Heart right ventricle (tissue), 16 donors: ENCODE data around the gene TRERF1. TPM values are rescaled to one million over a fixed set of nuclear protein-coding genes. Genes with fewer than 3 reads are reported as not detected.
A peak's percentile ranks its signal among the peaks of the same experiment; 100 is the strongest.

Source experiments
- ATAC-seq, 8 donors: fragments of 200-7000 bp; cut with Tn5 transposase; one replicate each; pipeline ENCODE4 v1.9.1; 2020; ENCODE audit warnings: mild to moderate bottlenecking in 8 of 8, moderate library complexity in 8 of 8, moderate number of reproducible peaks in 1 of 8
- DNase-seq, 2 donors: peaks; one replicate each; pipeline ENCODE4 v3.0.0-alpha.2; 2020
- H3K27ac ChIP-seq, 10 donors: fragments of 200-600 bp; sonication (generic) in 2 of 10; one replicate each; pipeline versions ENCODE4 v1.5.0 to v1.8.0; 2020 to 2022; ENCODE audit warnings: mild to moderate bottlenecking in 3 of 10
- H3K27me3 ChIP-seq, 7 donors: fragments of 200-600 bp; one replicate each; pipeline ENCODE4 v1.8.0; 2021 to 2022; ENCODE audit warnings: mild to moderate bottlenecking in 2 of 7
- H3K36me3 ChIP-seq, 9 donors: fragments of 200-600 bp; sonication (generic) in 1 of 9; one replicate each; pipeline versions ENCODE4 v1.5.0 to v1.8.0; 2020 to 2022; ENCODE audit warnings: mild to moderate bottlenecking in 2 of 9
- H3K4me1 ChIP-seq, 9 donors: fragments of 200-600 bp; sonication (generic) in 1 of 9; one replicate each; pipeline versions ENCODE4 v1.5.0 to v1.8.0; 2020 to 2022; ENCODE audit warnings: mild to moderate bottlenecking in 4 of 9
- H3K4me3 ChIP-seq, 10 donors: fragments of 200-600 bp; sonication (generic) in 2 of 10; one replicate each; pipeline versions ENCODE4 v1.5.0 to v1.8.0; 2020 to 2022; ENCODE audit warnings: mild to moderate bottlenecking in 7 of 10, moderate library complexity in 2 of 10
- H3K9me3 ChIP-seq, 11 donors: fragments of 200-600 bp in 10 of 11; sonication (generic) in 2 of 11; one replicate each; pipeline versions ENCODE4 v1.5.0 to v1.8.0; 2013 to 2022; ENCODE audit warnings: mild to moderate bottlenecking in 2 of 11, control low read depth in 1 of 11, moderate library complexity in 1 of 11
- WGBS, 2 donors: extraction: QIAGEN DNeasy Blood & Tissue Kit; methylation state at CpG; one replicate each; pipeline ENCODE4 v1.1.7; 2013; ENCODE audit warnings: inconsistent platforms in 1 of 2; 5-methylcytosine and 5-hydroxymethylcytosine counted together
- intact Hi-C, 10 donors: fragments of 100-400 bp; cut with DNase I; formaldehyde crosslinking; loops; one replicate each; pipeline versions ENCODE4 v1.11.1 to v1.14.2; 2022
- polyA plus RNA-seq, 2 donors: library from polyadenylated mRNA; stranded (reverse); fragments of 200-250 nt; gene quantifications; one replicate each; pipeline ENCODE4 v1.2.3, GENCODE V29; 2013
- total RNA-seq, 10 donors: library from RNA; stranded (reverse); fragmentation: NEBNext Ultra II Directional in 3 of 10; extraction: Animal tissue kit (Norgen Biotek cat#: 25700) in 3 of 10; gene quantifications; one replicate each; pipeline versions ENCODE4 v1.2.1 to v1.2.4, GENCODE V29; 2021 to 2023
- TF ChIP-seq, protein P1 (sequence below), 9 donors: fragments of 200-600 bp; sonication (generic) in 2 of 9; IDR thresholded peaks; one replicate each; pipeline versions ENCODE4 v1.5.0 to v1.8.0; 2021 to 2022; ENCODE audit warnings: antibody characterized with exemption in 9 of 9, mild to moderate bottlenecking in 5 of 9, moderate library complexity in 1 of 9
- donor health status: Arrhythmogenic right ventricular cardiomyopathy.
- donor health status: ischemic (EF 13 %, LVEDD 7.1; RV severe dilation, severe dysfunction).
- donor health status: healthy with polysubstance abuse.
- donor health status: DM: no; HTN: yes; CAD: no.
- donor health status: DM: no; HTN: no; CAD: no.
- donor health status: ischemic (EF 25% LVEDD 6.9; RV normal size, moderate dysfunction).
- donor health status: ischemic (EF 25% LVEDD 5.7; RV mildly dilated, moderate dysfunction).
- donor health status: healthy.
- donor health status: DM: yes; HTN: yes; CAD: no.
- donor health status: Ischemic cardiomyopathy.
- donor health status: ischemic (EF 35%, LVEDD 5.7; RV mildly dilated, moderate dysfunction).
- donor health status: nonischemic (EF 11% LVEDD 7.7; RV severe dilation, severe dysfunction).
- donor health status: DM: yes; HTN: yes; CAD: no.
- donor health status: PGD.
- donor health status: ischemic (EF 29% LVEDD 5.4; RV normal size, mild dysfunction).
- donor health status: nonischemic (EF 23%, LVEDD 6.1; RV moderate dilation, normal function).

TRERF1 gene
- total and polyA plus RNA-seq, 12 donors: 0.75 to 2.8 (median 1.6) TPM

DNA sequence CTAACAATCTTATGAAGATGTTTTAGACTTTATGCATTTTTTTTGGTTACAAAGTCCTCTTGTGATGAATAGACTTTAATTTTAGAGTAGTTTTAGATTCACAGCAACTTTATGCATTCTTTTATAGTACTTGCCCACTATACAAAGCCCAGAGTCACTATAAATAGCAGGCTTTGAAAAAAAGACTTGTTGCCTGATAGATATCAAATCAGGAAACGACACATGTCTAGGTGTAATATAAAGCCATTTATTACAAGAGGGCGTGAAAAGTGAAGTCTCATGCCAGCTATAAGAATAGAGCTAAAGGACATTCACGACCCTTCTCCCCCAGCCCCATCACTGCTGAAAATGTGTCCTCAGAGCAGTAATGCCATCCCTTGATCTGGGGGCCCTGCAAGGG is 156.0 kb downstream of the TRERF1 start:
- WGBS, 2 donors: 67% methylated on average over 3 of the region's 3 CpGs
- TF ChIP-seq, protein P1, sequence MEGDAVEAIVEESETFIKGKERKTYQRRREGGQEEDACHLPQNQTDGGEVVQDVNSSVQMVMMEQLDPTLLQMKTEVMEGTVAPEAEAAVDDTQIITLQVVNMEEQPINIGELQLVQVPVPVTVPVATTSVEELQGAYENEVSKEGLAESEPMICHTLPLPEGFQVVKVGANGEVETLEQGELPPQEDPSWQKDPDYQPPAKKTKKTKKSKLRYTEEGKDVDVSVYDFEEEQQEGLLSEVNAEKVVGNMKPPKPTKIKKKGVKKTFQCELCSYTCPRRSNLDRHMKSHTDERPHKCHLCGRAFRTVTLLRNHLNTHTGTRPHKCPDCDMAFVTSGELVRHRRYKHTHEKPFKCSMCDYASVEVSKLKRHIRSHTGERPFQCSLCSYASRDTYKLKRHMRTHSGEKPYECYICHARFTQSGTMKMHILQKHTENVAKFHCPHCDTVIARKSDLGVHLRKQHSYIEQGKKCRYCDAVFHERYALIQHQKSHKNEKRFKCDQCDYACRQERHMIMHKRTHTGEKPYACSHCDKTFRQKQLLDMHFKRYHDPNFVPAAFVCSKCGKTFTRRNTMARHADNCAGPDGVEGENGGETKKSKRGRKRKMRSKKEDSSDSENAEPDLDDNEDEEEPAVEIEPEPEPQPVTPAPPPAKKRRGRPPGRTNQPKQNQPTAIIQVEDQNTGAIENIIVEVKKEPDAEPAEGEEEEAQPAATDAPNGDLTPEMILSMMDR (IDR thresholded peaks at IDR 0.05): no peak
- Histone ChIP-seq H3K27me3 (no peaks in the 10 kb centered on the region), H3K4me3 (no peak overlapping the region), H3K27ac (no peak overlapping the region), H3K36me3 (peaks cover 0 to 21% (median 4%) of the 10 kb centered on the region in 9 donors), H3K4me1 (peaks cover 0 to 39% (median 0%) of the 10 kb centered on the region in 9 donors), H3K9me3 (no peaks in the 10 kb centered on the region)
- intact Hi-C loops: no loop called here
- ATAC-seq (no peak), DNase-seq (no peak)

DNA sequence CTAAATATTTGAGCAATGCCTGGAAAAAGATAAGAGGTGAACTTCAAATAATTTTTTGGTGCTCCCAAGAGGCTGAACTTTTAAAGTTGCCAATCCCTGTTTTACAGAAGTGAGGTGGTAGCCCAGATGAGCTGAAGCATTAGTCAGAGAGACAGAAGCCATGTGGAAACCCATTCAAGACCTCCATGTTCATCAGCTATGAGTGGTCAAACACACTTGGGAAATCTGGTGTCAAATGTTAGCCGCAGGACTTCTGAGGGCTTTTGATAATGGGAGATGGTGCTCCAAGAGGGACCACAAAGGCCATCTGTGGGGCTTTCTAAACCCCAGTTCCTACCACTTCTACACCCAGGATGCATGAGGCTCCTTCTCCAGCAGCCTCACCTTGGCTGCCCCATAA is 156.5 kb downstream of the TRERF1 start:
- peaks cover 0 to 19% (median 4%) of the 10 kb centered on the region in 9 donors for H3K36me3 ChIP-seq
- DNase-seq: no peak
- H3K27me3 ChIP-seq: no peaks in the 10 kb centered on the region
- H3K27ac ChIP-seq: no peak overlapping the region
- intact Hi-C loops: no loop called here
- TF ChIP-seq, protein P1 (IDR thresholded peaks at IDR 0.05): no peak
- ATAC-seq: no peak
- peaks cover 0 to 39% (median 0%) of the 10 kb centered on the region in 9 donors for H3K4me1 ChIP-seq
- 100% methylated on average over 1 of the region's 1 CpG for WGBS, 2 donors
- no peaks in the 10 kb centered on the region for H3K9me3 ChIP-seq
- H3K4me3 ChIP-seq: no peak overlapping the region

DNA sequence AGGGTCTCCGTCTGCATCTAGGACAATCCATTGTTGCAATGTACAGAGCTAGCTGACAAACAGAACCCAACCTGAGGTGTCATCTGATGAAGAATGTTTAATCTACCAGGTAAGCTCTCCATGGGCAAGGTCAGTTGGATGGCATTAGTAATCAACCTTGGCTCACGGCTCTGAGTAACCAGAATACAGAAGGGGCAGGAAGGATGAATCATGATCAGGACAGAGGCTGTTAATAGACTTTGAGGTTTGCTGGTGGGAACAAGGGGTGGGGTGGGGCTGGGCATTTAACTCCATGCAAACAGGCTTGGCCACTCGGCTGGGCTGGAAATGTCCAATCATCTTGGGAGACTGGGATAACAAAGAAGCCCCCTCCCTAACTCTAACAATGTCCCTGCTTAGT is 157.0 kb downstream of the TRERF1 start:
- Histone ChIP-seq H3K27ac (no peak overlapping the region), H3K4me3 (no peak overlapping the region), H3K4me1 (peaks cover 0 to 39% (median 0%) of the 10 kb centered on the region in 9 donors), H3K9me3 (no peaks in the 10 kb centered on the region), H3K36me3 (peaks cover 0 to 15% (median under 1%) of the 10 kb centered on the region in 9 donors), H3K27me3 (no peaks in the 10 kb centered on the region)
- ATAC-seq (peak in 1 of 8 donors; percentile 41), DNase-seq (no peak)
- TF ChIP-seq, protein P1 (IDR thresholded peaks at IDR 0.05): no peak
- intact Hi-C loops: no loop called here
- WGBS, 2 donors: 82 to 90% methylated on average over 3 of the region's 3 CpGs

- ATAC-seq: no peak
- no peak for DNase-seq
- no peak overlapping the region for H3K4me3 ChIP-seq
- 45 to 59% methylated on average over 5 of the region's 5 CpGs for WGBS, 2 donors
- H3K27me3 ChIP-seq: no peaks in the 10 kb centered on the region
- intact Hi-C loops: no loop called here
- H3K4me1 ChIP-seq: peaks cover 0 to 39% (median 0%) of the 10 kb centered on the region in 9 donors
- H3K36me3 ChIP-seq: peaks cover 0 to 3% (median 0%) of the 10 kb centered on the region in 9 donors
- no peaks in the 10 kb centered on the region for H3K9me3 ChIP-seq
- TF ChIP-seq, protein P1 (IDR thresholded peaks at IDR 0.05): no peak
- H3K27ac ChIP-seq: peak overlapping the region in 1 of 10 donors; percentile 38
These were observed 158.2 kb downstream of the TRERF1 start for GRCh38 chr6:42293386-42293977.
